Measurements from ENCODE around the gene ZC3H8. TPM values are rescaled to one million over a fixed set of nuclear protein-coding genes. Genes with fewer than 3 reads are reported as not detected.
"Not testable (repeated sequence)": the region's sequence is repeated elsewhere in the genome, so short reads cannot be mapped to it uniquely, and the experiment has no call there.

Gene ZC3H8
- total RNA-seq, 1 donor: 17.4 TPM

DNA sequence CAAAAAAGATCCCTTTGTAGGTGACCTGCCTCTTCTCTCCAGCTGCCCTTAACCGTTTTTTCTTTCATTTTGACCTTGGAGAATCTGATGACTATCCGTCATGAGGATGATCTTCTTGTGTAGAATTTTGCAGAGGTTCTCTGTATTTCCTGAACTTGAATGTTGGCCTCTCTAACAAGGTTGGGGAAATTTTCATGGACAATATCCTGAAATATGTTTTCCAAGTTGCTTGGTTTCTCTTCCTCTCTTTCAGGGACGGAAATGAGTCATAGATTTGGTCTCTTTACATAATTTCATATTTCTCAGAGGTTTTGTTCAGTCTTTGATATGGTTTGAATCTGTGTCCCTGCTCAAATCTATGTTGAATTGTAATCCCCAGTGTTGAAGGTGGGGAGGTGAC, 34.0 kb downstream of the ZC3H8 start:
- DNase-seq (ENCODE audit: low read depth): no peak
- TF ChIP-seq CTCF (IDR thresholded peaks at IDR 0.05; ENCODE audit: insufficient read depth, low read length): no peak
- no peak overlapping the region for H3K4me3 ChIP-seq (ENCODE audit: low read depth, low read length)

DNA sequence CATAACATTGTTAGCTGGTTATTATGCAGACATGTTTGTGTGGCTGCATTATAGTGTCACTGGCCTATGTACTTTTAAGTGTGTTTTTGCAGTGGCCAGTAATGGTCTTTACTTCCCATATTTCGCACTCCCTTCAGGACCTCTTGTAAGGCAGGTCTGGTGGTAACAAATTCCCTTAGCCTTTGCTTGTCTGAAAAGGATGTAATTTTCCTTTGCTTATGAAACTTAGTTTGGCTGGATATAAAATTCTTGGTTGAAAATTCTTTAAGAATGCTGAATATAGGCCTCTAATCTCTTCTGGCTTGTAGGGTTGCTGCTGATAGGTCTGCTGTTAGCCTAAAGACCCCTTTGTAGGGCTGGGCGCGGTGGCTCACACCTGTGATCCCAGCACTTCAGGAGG, 34.7 kb downstream of the ZC3H8 start:
- DNase-seq (ENCODE audit: low read depth): no peak
- no peak for TF ChIP-seq CTCF (IDR thresholded peaks at IDR 0.05; ENCODE audit: insufficient read depth, low read length)
- no peak overlapping the region for H3K4me3 ChIP-seq (ENCODE audit: low read depth, low read length)

DNA sequence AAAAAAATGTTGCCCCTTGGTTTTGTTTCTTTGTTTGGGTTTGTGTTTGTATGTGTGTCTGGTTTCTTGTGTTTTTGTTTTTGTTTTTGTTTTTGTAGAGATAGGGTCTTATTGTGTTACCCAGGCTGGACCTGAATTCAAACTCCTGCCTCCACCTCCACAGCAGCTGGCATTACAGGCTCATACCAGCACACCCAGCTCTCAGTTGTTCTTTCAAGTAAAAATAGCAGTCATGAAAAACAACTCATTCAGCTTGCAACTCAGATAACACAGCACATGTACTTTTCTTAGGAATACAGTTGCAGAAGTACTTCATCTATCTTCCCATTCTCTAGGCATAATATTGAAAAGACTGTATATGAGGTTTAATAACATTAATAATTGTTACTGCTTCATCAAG, 37.0 kb downstream of the ZC3H8 start:
- no peak for TF ChIP-seq CTCF (IDR thresholded peaks at IDR 0.05; ENCODE audit: insufficient read depth, low read length)
- DNase-seq (ENCODE audit: low read depth): no peak
- H3K4me3 ChIP-seq (ENCODE audit: low read depth, low read length): no peak overlapping the region

- peak; percentile 60 for DNase-seq (ENCODE audit: low read depth)
- peak; percentile 59 for TF ChIP-seq CTCF (IDR thresholded peaks at IDR 0.05; ENCODE audit: insufficient read depth, low read length)
- H3K4me3 ChIP-seq (ENCODE audit: low read depth, low read length): no peak overlapping the region
Observed at GRCh38 chr2:112216167-112216566, 38.7 kb downstream of the ZC3H8 start.

- not testable (repeated sequence) for DNase-seq (ENCODE audit: low read depth); H3K4me3 ChIP-seq (ENCODE audit: low read depth, low read length)
Observed at GRCh38 chr2:112207905-112208304, 46.9 kb downstream of the ZC3H8 start.

DNA sequence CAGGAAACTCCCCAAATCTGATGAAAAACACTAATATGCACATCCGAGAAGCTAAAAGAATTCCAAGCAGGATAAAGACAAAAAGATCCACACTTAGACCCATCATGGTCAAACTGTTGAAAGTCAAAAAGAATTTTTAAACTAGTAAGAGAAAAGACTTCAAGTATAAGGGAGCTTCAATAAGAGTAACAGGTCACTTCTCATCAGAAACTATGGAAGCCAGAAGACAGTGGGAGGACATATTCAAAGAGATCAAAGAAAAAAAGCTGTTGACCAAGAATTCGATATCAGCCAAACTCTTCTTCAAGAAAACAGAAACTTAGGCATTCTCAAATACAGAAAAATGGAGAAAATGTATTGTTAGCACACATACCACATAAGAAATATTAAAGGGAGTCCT, 50.4 kb downstream of the ZC3H8 start:
- no peak for TF ChIP-seq CTCF (IDR thresholded peaks at IDR 0.05; ENCODE audit: insufficient read depth, low read length)
- peak; percentile 30 for DNase-seq (ENCODE audit: low read depth)
- no peak overlapping the region for H3K4me3 ChIP-seq (ENCODE audit: low read depth, low read length)

- peak; percentile 41 for DNase-seq (ENCODE audit: low read depth)
- no peak for TF ChIP-seq CTCF (IDR thresholded peaks at IDR 0.05; ENCODE audit: insufficient read depth, low read length)
- no peak overlapping the region for H3K4me3 ChIP-seq (ENCODE audit: low read depth, low read length)
Observed at GRCh38 chr2:112201696-112202430, 53.0 kb downstream of the ZC3H8 start.
